Measurements from ENCODE around the gene AATK. TPM values are rescaled to one million over a fixed set of nuclear protein-coding genes. Genes with fewer than 3 reads are reported as not detected.

Gene AATK
- total and polyA plus RNA-seq, 2 of the 4 experiments (the other 2 are of a cell fraction), result under 0.01 to 0.21 TPM

GRCh38 chr17:81102869-81103268, 63.2 kb downstream of the AATK start:
- no peak overlapping the region for H2AK9ac ChIP-seq (replicated peaks; ENCODE audit: low read depth, low read length, poor library complexity)
- ChIA-PET CTCF (no interaction called here), POLR2A (ENCODE audit: unreplicated experiment) (interaction anchor here (0.6 kb wide), 1 partner anchor 84 kb away, joined by 3 read pairs; no protein-coding TSS in a partner anchor)
- H2BK120ac ChIP-seq (ENCODE audit: low read depth, low read length), result no peak overlapping the region
- no peak overlapping the region for H3K14ac ChIP-seq (replicated peaks; ENCODE audit: low read depth, low read length)
- no peaks in the 10 kb centered on the region for H3K9me1 ChIP-seq (ENCODE audit: insufficient read depth, low read length)
- H3K4ac ChIP-seq (ENCODE audit: low read depth, low read length), result no peak overlapping the region
- H3K36me3 ChIP-seq (ENCODE audit: control insufficient read depth, insufficient read depth, low read length), result peaks cover 4% of the 10 kb centered on the region; the same call in 1 of the 2 replicates
- no peak overlapping the region for H2AFZ ChIP-seq (replicated peaks; ENCODE audit: low read length, poor library complexity)
- dilution Hi-C loops (cut with HindIII; ENCODE audit: low sequenced_read_pairs, unreplicated experiment), result no loop called here
- H3K4me1 ChIP-seq (ENCODE audit: control insufficient read depth, insufficient read depth, low read length), result peaks cover 2% of the 10 kb centered on the region
- DNase-seq (no peak), ATAC-seq (ENCODE audit: low read depth) (no peak)
- H2AK5ac ChIP-seq (ENCODE audit: low read depth, low read length), result no peak overlapping the region
- H2BK5ac ChIP-seq (ENCODE audit: low read depth, low read length, poor library complexity, severe bottlenecking), result no peak overlapping the region
- no peak overlapping the region for H3K18ac ChIP-seq (ENCODE audit: low read depth, low read length)
- H3K9me3 ChIP-seq (ENCODE audit: control insufficient read depth, insufficient read depth, low read length), result no peaks in the 10 kb centered on the region
- no peaks in the 10 kb centered on the region for H4K20me1 ChIP-seq (ENCODE audit: insufficient read depth, low read length)
- no peak overlapping the region for H4K8ac ChIP-seq (ENCODE audit: low read depth in 2 of 2, low read length in 2 of 2)
- in situ Hi-C loops (cut with MboI; ENCODE audit: low sequenced_read_pairs), result no loop called here
- 64% methylated on average over 5 of the region's 17 CpGs; no CpG with 5 or more reads in 1 of the 2 experiments for WGBS, 2 experiments (ENCODE audit: extremely low coverage in 2 of 2, insufficient read length in 1 of 2)
- no peak for TF ChIP-seq CHD1 (IDR thresholded peaks at IDR 0.05; ENCODE audit: low read depth, low read length)
- TF ChIP-seq, protein P1, sequence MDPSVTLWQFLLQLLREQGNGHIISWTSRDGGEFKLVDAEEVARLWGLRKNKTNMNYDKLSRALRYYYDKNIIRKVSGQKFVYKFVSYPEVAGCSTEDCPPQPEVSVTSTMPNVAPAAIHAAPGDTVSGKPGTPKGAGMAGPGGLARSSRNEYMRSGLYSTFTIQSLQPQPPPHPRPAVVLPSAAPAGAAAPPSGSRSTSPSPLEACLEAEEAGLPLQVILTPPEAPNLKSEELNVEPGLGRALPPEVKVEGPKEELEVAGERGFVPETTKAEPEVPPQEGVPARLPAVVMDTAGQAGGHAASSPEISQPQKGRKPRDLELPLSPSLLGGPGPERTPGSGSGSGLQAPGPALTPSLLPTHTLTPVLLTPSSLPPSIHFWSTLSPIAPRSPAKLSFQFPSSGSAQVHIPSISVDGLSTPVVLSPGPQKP (IDR thresholded peaks at IDR 0.05; ENCODE audit: borderline replicate concordance, low read depth, low read length), result no peak
- no peak overlapping the region for H3K27ac ChIP-seq (ENCODE audit: insufficient read depth, low read length)
- no peak overlapping the region for H3K23ac ChIP-seq (ENCODE audit: low read depth, low read length)
- no peak overlapping the region for H2BK15ac ChIP-seq (ENCODE audit: low read depth, low read length)
- peaks cover 0 to 8% of the 10 kb centered on the region in 2 experiments; a peak in 1 of 4 replicates for H3K79me1 ChIP-seq (ENCODE audit: low read depth in 1 of 2, low read length in 2 of 2)
- intact Hi-C loops (cut with micrococcal nuclease), result no loop called here
- H3K56ac ChIP-seq (ENCODE audit: extremely low read depth, insufficient read depth, low read length), result no peak overlapping the region
- H4K91ac ChIP-seq (ENCODE audit: insufficient read depth, low read depth, low read length), result no peak overlapping the region
- no peak overlapping the region for H3K9ac ChIP-seq (ENCODE audit: low read depth, low read length)
- H2BK20ac ChIP-seq (ENCODE audit: low read depth, low read length), result no peak overlapping the region
- no TSS peak for BruUV-seq (replicated peaks)
- no peaks in the 10 kb centered on the region for H3K27me3 ChIP-seq (ENCODE audit: control insufficient read depth, insufficient read depth, low read length)
- H3K4me3 ChIP-seq (ENCODE audit: insufficient read depth, low read depth, low read length), result no peak overlapping the region
- no peak overlapping the region for H3K4me2 ChIP-seq (ENCODE audit: low read depth, low read length)
- H4K5ac ChIP-seq (ENCODE audit: low read depth, low read length), result no peak overlapping the region

Data from IMR-90 (cell line).